Measurements from ENCODE around the gene UBE2L3. TPM values are rescaled to one million over a fixed set of nuclear protein-coding genes. Genes with fewer than 3 reads are reported as not detected.

Gene UBE2L3
- polyA plus RNA-seq, 1 donor (not counting 4 experiments of a cell fraction or from before 2014, with no cell fraction given) = 80.8 TPM

DNA sequence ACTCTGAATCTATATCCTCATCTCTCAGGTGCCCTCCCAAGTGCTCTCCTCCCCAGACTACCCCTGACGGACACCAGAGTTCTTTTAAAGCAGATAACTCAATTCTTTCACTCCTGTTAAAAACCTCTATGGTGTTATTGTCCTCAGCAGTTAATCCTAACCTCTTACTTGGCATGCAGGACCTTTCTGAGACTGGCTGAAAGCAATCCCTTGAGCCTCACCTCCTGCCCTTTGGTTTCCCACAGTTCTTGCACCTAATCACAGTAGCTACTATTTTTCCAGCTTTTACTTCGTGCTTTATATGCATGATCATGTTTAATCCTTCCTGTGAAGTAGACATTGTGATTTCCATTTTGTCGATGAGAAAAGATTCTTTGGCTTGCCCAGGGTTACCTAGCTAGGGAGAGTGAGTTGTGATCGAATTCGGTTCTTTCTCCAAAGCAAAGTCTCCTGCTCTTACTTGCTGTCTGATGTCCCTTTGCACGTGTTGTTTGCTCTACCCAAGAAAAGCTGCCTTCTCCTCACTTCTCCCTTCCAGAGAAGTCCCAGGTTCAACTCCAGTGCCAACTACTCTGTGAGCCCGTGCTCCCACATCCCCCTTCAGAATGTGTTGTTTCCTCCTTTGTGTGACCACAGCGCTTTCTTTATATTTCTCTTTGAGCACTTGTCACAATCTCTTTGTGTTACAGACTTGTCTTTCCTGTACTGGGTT lies 2.1 kb downstream of the UBE2L3 start:
- H3K36me3 ChIP-seq (ENCODE audit: control insufficient read depth in 2 of 2, extremely low read depth in 1 of 2, insufficient read depth in 2 of 2, low read length in 2 of 2) = peaks cover 5 to 23% of the 10 kb centered on the region in 2 experiments
- FAIRE-seq = no peak
- DNase-seq (ENCODE audit: low read depth, low spot score) = no peak
- peaks cover 18% of the 10 kb centered on the region for H3K9me1 ChIP-seq (ENCODE audit: control insufficient read depth, extremely low read depth, insufficient read depth, low read length)
- no peak for TF ChIP-seq EZH2 (IDR thresholded peaks at IDR 0.05; ENCODE audit: low read length)
- TF ChIP-seq, protein P1, sequence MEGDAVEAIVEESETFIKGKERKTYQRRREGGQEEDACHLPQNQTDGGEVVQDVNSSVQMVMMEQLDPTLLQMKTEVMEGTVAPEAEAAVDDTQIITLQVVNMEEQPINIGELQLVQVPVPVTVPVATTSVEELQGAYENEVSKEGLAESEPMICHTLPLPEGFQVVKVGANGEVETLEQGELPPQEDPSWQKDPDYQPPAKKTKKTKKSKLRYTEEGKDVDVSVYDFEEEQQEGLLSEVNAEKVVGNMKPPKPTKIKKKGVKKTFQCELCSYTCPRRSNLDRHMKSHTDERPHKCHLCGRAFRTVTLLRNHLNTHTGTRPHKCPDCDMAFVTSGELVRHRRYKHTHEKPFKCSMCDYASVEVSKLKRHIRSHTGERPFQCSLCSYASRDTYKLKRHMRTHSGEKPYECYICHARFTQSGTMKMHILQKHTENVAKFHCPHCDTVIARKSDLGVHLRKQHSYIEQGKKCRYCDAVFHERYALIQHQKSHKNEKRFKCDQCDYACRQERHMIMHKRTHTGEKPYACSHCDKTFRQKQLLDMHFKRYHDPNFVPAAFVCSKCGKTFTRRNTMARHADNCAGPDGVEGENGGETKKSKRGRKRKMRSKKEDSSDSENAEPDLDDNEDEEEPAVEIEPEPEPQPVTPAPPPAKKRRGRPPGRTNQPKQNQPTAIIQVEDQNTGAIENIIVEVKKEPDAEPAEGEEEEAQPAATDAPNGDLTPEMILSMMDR (optimal IDR thresholded peaks at IDR 0.05 in 1 of 3, IDR thresholded peaks at IDR 0.05 in 1 of 3, conservative IDR thresholded peaks at IDR 0.05 in 1 of 3; ENCODE audit: extremely low read depth in 1 of 3, insufficient read depth in 2 of 3, low read length in 3 of 3) = no peak
- dilution Hi-C loops (cut with MboI; ENCODE audit: extremely low pct_ligation_motif_present, low sequenced_read_pairs) = no loop called here
- peaks cover 70% of the 10 kb centered on the region for H3K79me2 ChIP-seq (ENCODE audit: control insufficient read depth, insufficient read depth, low read length)
- H3K9ac ChIP-seq (ENCODE audit: control insufficient read depth, extremely low read depth, insufficient read depth, low read length) = peak overlapping the region; percentile 98
- no peaks in the 10 kb centered on the region for H3K9me3 ChIP-seq (ENCODE audit: control insufficient read depth, low read depth, low read length)
- peak overlapping the region; percentile 20 to 83 (median 79) for H3K4me3 ChIP-seq (ENCODE audit: control insufficient read depth in 2 of 3, extremely low read depth in 1 of 3, insufficient read depth in 2 of 3, low read depth in 1 of 3, low read length in 3 of 3)
- H2AFZ ChIP-seq (ENCODE audit: control insufficient read depth, low read length) = no peak overlapping the region
- peaks cover 54% of the 10 kb centered on the region for H4K20me1 ChIP-seq (ENCODE audit: control insufficient read depth, extremely low read depth, insufficient read depth, low read length)
- H3K4me2 ChIP-seq (ENCODE audit: control insufficient read depth, extremely low read depth, insufficient read depth, low read depth, low read length) = peak overlapping the region; percentile 97
- H3K27me3 ChIP-seq (ENCODE audit: control insufficient read depth, extremely low read depth, insufficient read depth, low read length) = no peaks in the 10 kb centered on the region
- H3K4me1 ChIP-seq (ENCODE audit: control insufficient read depth, extremely low read depth, insufficient read depth, low read length) = peaks cover 40% of the 10 kb centered on the region
- no peak overlapping the region for H3K27ac ChIP-seq (ENCODE audit: control insufficient read depth, insufficient read depth, low read length)

DNA sequence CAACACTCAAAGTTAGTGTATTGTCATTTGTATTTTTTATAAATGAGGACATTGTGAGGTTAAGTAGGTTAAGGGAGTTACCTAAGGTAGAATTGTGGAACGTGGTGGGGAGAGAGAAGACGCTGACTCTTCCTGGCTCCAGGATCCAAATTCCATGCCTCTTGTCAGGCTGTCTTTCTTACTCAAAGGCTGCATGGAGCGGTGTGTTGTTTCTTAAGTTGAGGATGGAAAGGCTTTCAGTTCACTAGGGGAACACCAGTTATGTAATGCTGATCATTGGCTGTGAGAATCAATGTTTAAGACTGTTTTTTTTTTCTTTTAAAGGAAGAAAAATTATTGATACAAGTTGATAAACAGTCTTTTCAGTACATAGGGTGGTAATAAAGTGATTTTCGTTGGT lies 2.9 kb downstream of the UBE2L3 start:
- Histone ChIP-seq H3K27ac (ENCODE audit: control insufficient read depth, insufficient read depth, low read length) (no peak overlapping the region), H3K79me2 (ENCODE audit: control insufficient read depth, insufficient read depth, low read length) (peaks cover 78% of the 10 kb centered on the region), H3K9ac (ENCODE audit: control insufficient read depth, extremely low read depth, insufficient read depth, low read length) (no peak overlapping the region), H3K9me3 (ENCODE audit: control insufficient read depth, low read depth, low read length) (no peaks in the 10 kb centered on the region), H3K27me3 (ENCODE audit: control insufficient read depth, extremely low read depth, insufficient read depth, low read length) (no peaks in the 10 kb centered on the region), H3K4me1 (ENCODE audit: control insufficient read depth, extremely low read depth, insufficient read depth, low read length) (peaks cover 42% of the 10 kb centered on the region), H3K4me3 (ENCODE audit: control insufficient read depth in 2 of 3, extremely low read depth in 1 of 3, insufficient read depth in 2 of 3, low read depth in 1 of 3, low read length in 3 of 3) (no peak overlapping the region), H3K9me1 (ENCODE audit: control insufficient read depth, extremely low read depth, insufficient read depth, low read length) (peaks cover 18% of the 10 kb centered on the region), H2AFZ (ENCODE audit: control insufficient read depth, low read length) (no peak overlapping the region), H4K20me1 (ENCODE audit: control insufficient read depth, extremely low read depth, insufficient read depth, low read length) (peaks cover 55% of the 10 kb centered on the region), H3K4me2 (ENCODE audit: control insufficient read depth, extremely low read depth, insufficient read depth, low read depth, low read length) (peak overlapping the region; percentile 97), H3K36me3 (ENCODE audit: control insufficient read depth in 2 of 2, extremely low read depth in 1 of 2, insufficient read depth in 2 of 2, low read length in 2 of 2) (peaks cover 5 to 23% of the 10 kb centered on the region in 2 experiments)
- dilution Hi-C loops (cut with MboI; ENCODE audit: extremely low pct_ligation_motif_present, low sequenced_read_pairs) = no loop called here
- TF ChIP-seq, protein P1 (optimal IDR thresholded peaks at IDR 0.05 in 1 of 3, IDR thresholded peaks at IDR 0.05 in 1 of 3, conservative IDR thresholded peaks at IDR 0.05 in 1 of 3; ENCODE audit: extremely low read depth in 1 of 3, insufficient read depth in 2 of 3, low read length in 3 of 3) = no peak
- TF ChIP-seq EZH2 (IDR thresholded peaks at IDR 0.05; ENCODE audit: low read length) = no peak
- DNase-seq (ENCODE audit: low read depth, low spot score) = no peak
- no peak for FAIRE-seq
